H1 (cell line): ENCODE results near the gene SLC25A24. TPM values are rescaled to one million over a fixed set of nuclear protein-coding genes. Genes with fewer than 3 reads are reported as not detected.

Experiments
- CTCF ChIA-PET: fragments of 300-600 bp; sonication (Branson Sonifier 250); formaldehyde crosslinking; loops from one replicate; lab custom pipeline; 2021; ENCODE audit not compliant: partially characterized antibody; lab: Charles Lee
- POLR2A ChIA-PET: fragments of 300-600 bp; sonication (Branson Sonifier 250); formaldehyde crosslinking; loops from one replicate; lab custom pipeline; 2021; ENCODE audit warnings: inconsistent platforms; ENCODE audit not compliant: partially characterized antibody; lab: Charles Lee
- DNase-seq, 2 experiments: peaks; one replicate each; pipeline versions ENCODE4 v3.0.0 to v3.0.0-alpha.2; 2010 to 2022; ENCODE audit warnings: low spot score in 2 of 2, low read depth in 1 of 2, mixed read lengths in 1 of 2
- FAIRE-seq: peaks from 2 replicates; lab custom pipeline; 2011; peaks lifted over from hg19 to GRCh38; lab: Jason Lieb, UNC
- H2AFZ ChIP-seq: 2 replicates; pipeline ENCODE4 v1.8.1; 2012; ENCODE audit warnings: low read length, inconsistent platforms
- H2AK5ac ChIP-seq: 2 replicates; pipeline ENCODE4 v1.6.1; 2013; ENCODE audit warnings: low read depth, low read length
- H2BK120ac ChIP-seq: replicated peaks from 2 replicates; pipeline ENCODE3; 2013; ENCODE audit warnings: low read depth, low read length, inconsistent platforms
- H2BK12ac ChIP-seq: 2 replicates; pipeline ENCODE4 v1.6.1; 2013; ENCODE audit warnings: low read depth, low read length
- H2BK15ac ChIP-seq: 2 replicates; pipeline ENCODE4 v1.6.1; 2013; ENCODE audit warnings: low read length
- H2BK20ac ChIP-seq: 2 replicates; pipeline ENCODE4 v1.6.1; 2013; ENCODE audit warnings: low read length
- H2BK5ac ChIP-seq: 2 replicates; pipeline ENCODE4 v1.6.1; 2013; ENCODE audit warnings: low read depth, low read length
- H3K14ac ChIP-seq: 2 replicates; pipeline ENCODE4 v1.6.1; 2013; ENCODE audit warnings: inconsistent platforms; ENCODE audit not compliant: insufficient read length
- H3K18ac ChIP-seq: 2 replicates; pipeline ENCODE4 v1.6.1; 2013; ENCODE audit warnings: low read length; ENCODE audit errors: extremely low read depth
- H3K23ac ChIP-seq: 2 replicates; pipeline ENCODE4 v1.6.1; 2013; ENCODE audit warnings: inconsistent platforms; ENCODE audit not compliant: insufficient read length
- H3K23me2 ChIP-seq: 2 replicates; pipeline ENCODE4 v1.6.1; 2013; ENCODE audit warnings: low read depth, low read length
- H3K27ac ChIP-seq: 2 replicates; pipeline ENCODE4 v1.6.1; 2011; ENCODE audit warnings: low read depth, low read length, inconsistent platforms
- H3K27me3 ChIP-seq, 4 experiments: replicated peaks in 1 of 4; 1 replicate in 1 of 4; 2 replicates in 3 of 4; pipeline versions ENCODE4 v1.6.1 to v1.8.1; 2011 to 2013; ENCODE audit warnings: low read length in 3 of 4, mild to moderate bottlenecking in 3 of 4, inconsistent platforms in 2 of 4, mixed read lengths in 2 of 4, moderate library complexity in 1 of 4; ENCODE audit not compliant: control insufficient read depth in 3 of 4, insufficient read depth in 3 of 4; ENCODE audit errors: extremely low read depth in 1 of 4
- H3K36me3 ChIP-seq, 4 experiments: 2 replicates each; pipeline versions ENCODE4 v1.6.1 to v1.8.1; 2011 to 2013; ENCODE audit warnings: mild to moderate bottlenecking in 4 of 4, low read length in 3 of 4, moderate library complexity in 2 of 4, control low read depth in 1 of 4, inconsistent platforms in 1 of 4; ENCODE audit not compliant: insufficient read depth in 4 of 4, control insufficient read depth in 2 of 4
- H3K4ac ChIP-seq: replicated peaks from 2 replicates; pipeline ENCODE3; 2013; ENCODE audit warnings: low read length, low read depth, mixed read lengths, inconsistent platforms; ENCODE audit not compliant: insufficient read length
- H3K4me1 ChIP-seq, 4 experiments: replicated peaks in 1 of 4; 1 replicate in 1 of 4; 2 replicates in 3 of 4; pipeline versions ENCODE4 v1.6.1 to v1.8.1; 2011 to 2013; ENCODE audit warnings: low read length in 3 of 4, inconsistent platforms in 2 of 4, mixed read lengths in 1 of 4; ENCODE audit not compliant: insufficient read depth in 4 of 4, control insufficient read depth in 3 of 4
- H3K4me2 ChIP-seq, 2 experiments: 2 replicates each; pipeline versions ENCODE4 v1.6.1 to v1.8.1; 2011 to 2013; ENCODE audit warnings: low read depth in 2 of 2, low read length in 2 of 2, control low read depth in 1 of 2, inconsistent platforms in 1 of 2, mild to moderate bottlenecking in 1 of 2; ENCODE audit not compliant: insufficient read depth in 1 of 2
- H3K4me3 ChIP-seq, 4 experiments: fragments of 200-600, 300-600 bp in 1 of 4; sonication (generic), shearing (Covaris generic), sonication (Bioruptor Twin) in 1 of 4; 2 replicates each; pipeline versions ENCODE4 v1.5.1 to v1.8.1; 2011 to 2016; ENCODE audit warnings: low read length in 4 of 4, low read depth in 3 of 4, control low read depth in 2 of 4, inconsistent platforms in 2 of 4, mild to moderate bottlenecking in 2 of 4, mixed read lengths in 1 of 4, moderate library complexity in 1 of 4; ENCODE audit not compliant: insufficient read depth in 2 of 4; ENCODE audit errors: extremely low read depth in 1 of 4
- H3K56ac ChIP-seq: replicated peaks from 2 replicates; pipeline ENCODE3; 2013; ENCODE audit warnings: low read depth, mild to moderate bottlenecking, mixed read lengths, low read length, inconsistent platforms; ENCODE audit not compliant: insufficient read length
- H3K79me1 ChIP-seq: 2 replicates; pipeline ENCODE4 v1.6.1; 2013; ENCODE audit warnings: low read depth, low read length, control low read depth
- H3K79me2 ChIP-seq, 2 experiments: 2 replicates each; pipeline versions ENCODE4 v1.6.1 to v1.8.1; 2012 to 2013; ENCODE audit warnings: low read length in 2 of 2, mild to moderate bottlenecking in 2 of 2, inconsistent platforms in 1 of 2; ENCODE audit not compliant: insufficient read depth in 2 of 2, control insufficient read depth in 1 of 2
- H3K9ac ChIP-seq, 4 experiments: replicated peaks in 1 of 4; 1 replicate in 1 of 4; 2 replicates in 3 of 4; pipeline versions ENCODE4 v1.6.1 to v1.8.1; 2011 to 2013; ENCODE audit warnings: low read depth in 3 of 4, low read length in 3 of 4, control low read depth in 2 of 4, mild to moderate bottlenecking in 2 of 4, moderate library complexity in 2 of 4, inconsistent platforms in 1 of 4; ENCODE audit errors: extremely low read depth in 1 of 4
- H3K9me3 ChIP-seq, 2 experiments: 2 replicates each; pipeline versions ENCODE4 v1.6.1 to v1.8.1; 2012 to 2013; ENCODE audit warnings: mild to moderate bottlenecking in 2 of 2, moderate library complexity in 2 of 2, control low read depth in 1 of 2, inconsistent platforms in 1 of 2, low read depth in 1 of 2, low read length in 1 of 2, mixed read lengths in 1 of 2; ENCODE audit not compliant: insufficient read depth in 2 of 2
- H4K20me1 ChIP-seq, 2 experiments: replicated peaks in 1 of 2; 2 replicates each; pipeline versions ENCODE3 to v1.8.1; 2011 to 2013; ENCODE audit warnings: inconsistent platforms in 2 of 2, low read length in 2 of 2, mild to moderate bottlenecking in 1 of 2; ENCODE audit not compliant: insufficient read depth in 2 of 2, control insufficient read depth in 1 of 2
- H4K5ac ChIP-seq: 2 replicates; pipeline ENCODE4 v1.6.1; 2013; ENCODE audit warnings: low read length, low read depth, mixed read lengths, inconsistent platforms; ENCODE audit not compliant: insufficient read length
- H4K8ac ChIP-seq: 2 replicates; pipeline ENCODE4 v1.8.0; 2013; ENCODE audit warnings: mild to moderate bottlenecking, moderate library complexity, low read length, inconsistent platforms; ENCODE audit not compliant: insufficient read depth; ENCODE audit errors: extremely low read depth
- H4K91ac ChIP-seq: replicated peaks from 2 replicates; pipeline ENCODE3; 2013; ENCODE audit warnings: low read length, mixed read lengths, inconsistent platforms; ENCODE audit not compliant: insufficient read length
- BACH1 ChIP-seq: IDR thresholded peaks from 2 replicates; pipeline ENCODE4 v1.6.1; 2012; ENCODE audit warnings: low read length, improper control_type of control experiment
- CTCF ChIP-seq, 3 experiments: IDR thresholded peaks; 1 replicate in 2 of 3; 2 replicates in 1 of 3; pipeline versions ENCODE4 v1.5.1 to v1.6.1; 2011; ENCODE audit warnings: low read length in 3 of 3, mild to moderate bottlenecking in 3 of 3, inconsistent platforms in 2 of 3, low read depth in 1 of 3, moderate library complexity in 1 of 3; ENCODE audit not compliant: insufficient read depth in 1 of 3; ENCODE audit errors: control extremely low read depth in 1 of 3
- EZH2 ChIP-seq: fragments of 200-600 bp; sonication (generic); IDR thresholded peaks from 2 replicates; pipeline ENCODE4 v1.7.1; 2012; ENCODE audit warnings: low read depth, mild to moderate bottlenecking, moderate library complexity, low read length, inconsistent platforms; ENCODE audit not compliant: severe bottlenecking
- GABPA ChIP-seq: IDR thresholded peaks from 2 replicates; pipeline ENCODE4 v1.6.1; 2011; ENCODE audit warnings: mild to moderate bottlenecking, low read length, moderate library complexity, borderline replicate concordance; ENCODE audit not compliant: insufficient read depth
- NANOG ChIP-seq: IDR thresholded peaks from 2 replicates; pipeline ENCODE4 v1.6.1; 2011; ENCODE audit warnings: low read length, low read depth, mild to moderate bottlenecking, inconsistent platforms; ENCODE audit not compliant: insufficient read depth, poor library complexity, severe bottlenecking
- RBBP5 ChIP-seq: IDR thresholded peaks from 2 replicates; pipeline ENCODE4 v1.7.1; 2012; ENCODE audit warnings: low read depth, mild to moderate bottlenecking, inconsistent platforms, low read length, moderate library complexity, borderline replicate concordance
- RNF2 ChIP-seq: fragments of 200-900, 300-1000 bp; sonication (generic); IDR thresholded peaks from 2 replicates; pipeline ENCODE4 v1.7.1; 2016; ENCODE audit warnings: borderline replicate concordance, low read depth, mild to moderate bottlenecking, antibody characterized with exemption, low read length; ENCODE audit not compliant: poor library complexity, severe bottlenecking; ENCODE audit errors: missing control alignments
- RXRA ChIP-seq: IDR thresholded peaks from 2 replicates; pipeline ENCODE4 v1.6.1; 2011; ENCODE audit warnings: low read depth, mild to moderate bottlenecking, low read length, moderate library complexity; ENCODE audit not compliant: insufficient read depth
- TAF7 ChIP-seq: optimal IDR thresholded peaks from 2 replicates; pipeline ENCODE3; 2011; ENCODE audit warnings: low read depth, mild to moderate bottlenecking, inconsistent platforms, low read length, moderate library complexity, borderline replicate concordance
- ZNF274 ChIP-seq: IDR thresholded peaks from 2 replicates; pipeline ENCODE4 v1.7.0; 2012; ENCODE audit warnings: low read length, borderline replicate concordance; ENCODE audit errors: extremely low read depth
- WGBS, 2 experiments: shearing (Covaris generic) in 1 of 2; methylation state at CpG; one replicate each; pipeline versions ENCODE4 v1.1.6 to v1.1.7; 2013 to 2015; ENCODE audit warnings: low lambda C conversion rate in 2 of 2, mixed read lengths in 2 of 2, inconsistent platforms in 1 of 2, low coverage in 1 of 2, missing lambda C conversion rate in 1 of 2; ENCODE audit not compliant: insufficient replicate concordance in 2 of 2, insufficient coverage in 1 of 2, insufficient read length in 1 of 2; ENCODE audit errors: extremely low coverage in 1 of 2, missing lambda C conversion rate in 1 of 2; 5-methylcytosine and 5-hydroxymethylcytosine counted together
- polyA plus RNA-seq, 7 experiments: library from polyadenylated mRNA; depleted of rRNA in 3 of 7; stranded (reverse) in 5 of 7; unstranded in 2 of 7; fragments of >200 nt in 5 of 7; fragments of 200-250 nt in 2 of 7; gene quantifications; 1 replicate in 5 of 7; 2 replicates in 1 of 7; 4 replicates in 1 of 7; pipeline versions ENCODE4 v1.2.1 to v1.2.3, GENCODE V29; 2011 to 2013; ENCODE audit warnings: missing spikeins in 2 of 7, mixed read lengths in 2 of 7
- total RNA-seq: library from RNA; stranded (reverse); fragmentation: NEBNext Ultra II Directional; extraction: Animal tissue kit (Norgen Biotek cat#: 25700); gene quantifications from 2 replicates; pipeline ENCODE4 v1.2.1, GENCODE V29; 2021

The SLC25A24 gene
- total and polyA plus RNA-seq, 2 of the 8 experiments (the other 6 are each of a cell fraction or from before 2014, with no cell fraction given) = 13.6 to 40.6 TPM

DNA sequence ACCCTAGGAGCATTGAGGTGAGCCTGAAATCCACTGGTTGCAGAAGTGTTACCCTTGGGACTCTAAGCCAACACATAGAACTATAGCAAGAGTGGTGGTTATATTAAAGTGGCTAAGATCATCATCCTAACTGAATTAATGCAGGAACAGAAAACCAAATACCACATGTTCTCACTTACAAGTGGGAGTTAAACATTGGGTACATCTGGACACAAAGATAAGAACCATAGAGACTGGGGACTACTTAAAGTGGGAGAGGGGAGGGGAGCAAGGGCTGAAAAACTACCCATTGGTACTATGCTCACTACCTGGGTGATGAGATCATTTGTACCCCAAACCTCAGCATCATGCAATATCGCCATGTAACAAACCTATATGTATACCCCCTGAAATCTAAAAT lies 100.0 kb downstream of the SLC25A24 start:
- Histone ChIP-seq H3K9ac (no peak overlapping the region), H4K20me1 (no peaks in the 10 kb centered on the region)
- whole genome bisulfite sequencing, 2 experiments = 100% methylated on average over 1 of the region's 1 CpG; no CpG with 5 or more reads in 1 of the 2 experiments
- TF ChIP-seq RNF2 = no peak
- TF ChIP-seq NANOG = no peak
- no peak for TF ChIP-seq BACH1
- TF ChIP-seq RBBP5 = no peak
- no peak for TF ChIP-seq CTCF (IDR thresholded peaks at IDR 0.05; ENCODE audit: control extremely low read depth in 1 of 3, insufficient read depth in 1 of 3, low read depth in 1 of 3, low read length in 3 of 3)
- no peak for TF ChIP-seq EZH2
- no peak for TF ChIP-seq ZNF274
- TF ChIP-seq GABPA = no peak
- no peak for TF ChIP-seq RXRA
- TF ChIP-seq TAF7 = no peak
- TF ChIP-seq, all 59 proteins: peak for 0
- H4K8ac ChIP-seq = no peak overlapping the region
- no peak overlapping the region for H3K4me3 ChIP-seq
- no peak overlapping the region for H2AFZ ChIP-seq
- no peak overlapping the region for H2BK20ac ChIP-seq
- no peak overlapping the region for H2BK5ac ChIP-seq
- H3K79me1 ChIP-seq = no peaks in the 10 kb centered on the region
- DNase-seq = no peak
- H3K36me3 ChIP-seq = no peaks in the 10 kb centered on the region
- H3K4me1 ChIP-seq = no peaks in the 10 kb centered on the region
- H3K27me3 ChIP-seq = no peaks in the 10 kb centered on the region
- H3K4ac ChIP-seq = no peak overlapping the region
- POLR2A ChIA-PET = no interaction called here
- no peak for FAIRE-seq
- no peak overlapping the region for H4K5ac ChIP-seq
- H3K9me3 ChIP-seq = no peaks in the 10 kb centered on the region
- H3K23ac ChIP-seq = no peak overlapping the region
- H3K23me2 ChIP-seq = no peaks in the 10 kb centered on the region
- H2BK15ac ChIP-seq = no peak overlapping the region
- CTCF ChIA-PET = no interaction called here
- H4K91ac ChIP-seq = no peak overlapping the region
- no peak overlapping the region for H2BK12ac ChIP-seq
- H3K56ac ChIP-seq = no peak overlapping the region
- no peaks in the 10 kb centered on the region for H3K79me2 ChIP-seq
- H3K4me2 ChIP-seq = no peak overlapping the region
- H3K14ac ChIP-seq = no peak overlapping the region
- H3K27ac ChIP-seq = no peak overlapping the region
- no peak overlapping the region for H2AK5ac ChIP-seq
- no peak overlapping the region for H3K18ac ChIP-seq
- no peak overlapping the region for H2BK120ac ChIP-seq
